Activated CD4-positive, alpha-beta T cell treated with anti-CD3 and anti-CD28 coated beads for 4 hours (primary cell): ENCODE measurements around the gene LPGAT1.
"Not testable (repeated sequence)": the region's sequence is repeated elsewhere in the genome, so short reads cannot be mapped to it uniquely, and the experiment has no call there.

Experiments used
- DNase-seq, 2 donors: peaks; one replicate each; pipeline ENCODE4 v3.0.0-alpha.2; 2020

The LPGAT1 gene

DNA sequence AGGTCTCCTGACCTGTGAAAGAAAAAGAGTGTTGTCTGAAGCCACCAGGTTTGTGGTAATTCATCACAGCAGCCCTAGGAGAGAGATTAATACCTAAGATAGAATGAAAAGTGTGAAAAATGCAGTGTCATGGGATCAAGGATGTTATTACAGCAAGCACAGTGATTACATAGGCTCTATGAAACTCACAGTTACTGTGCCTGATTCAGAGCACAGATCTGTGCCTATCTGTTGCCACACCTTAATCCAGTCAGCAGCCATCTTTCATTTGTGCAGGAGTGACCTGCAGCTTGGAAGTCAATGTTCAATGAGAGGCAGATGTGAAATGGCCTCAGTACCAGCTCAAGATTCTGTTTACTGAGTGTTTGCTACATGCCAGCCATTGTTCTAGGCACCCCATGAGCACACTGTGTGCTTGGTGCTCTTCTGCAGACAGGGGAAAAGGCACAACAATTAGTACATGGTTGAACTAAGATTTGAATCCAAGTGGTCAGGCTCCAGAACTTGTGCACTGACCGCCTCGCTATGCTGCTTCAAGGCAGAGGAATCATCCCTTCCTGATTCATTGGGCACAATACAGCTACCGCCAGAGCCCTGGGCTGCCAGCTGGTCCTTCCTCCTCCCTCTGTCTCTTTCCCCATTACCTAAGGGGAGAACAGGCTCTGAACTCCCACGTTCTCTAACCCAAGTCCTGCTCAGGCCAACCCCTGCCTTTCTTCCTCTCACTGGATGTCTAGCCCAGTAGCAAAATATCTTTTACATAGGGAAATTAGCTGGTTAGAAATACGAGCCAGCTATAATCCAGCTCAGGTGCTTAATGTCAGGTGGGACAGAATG, 98.9 kb downstream of the LPGAT1 start:
- DNase-seq, result no peak

DNA sequence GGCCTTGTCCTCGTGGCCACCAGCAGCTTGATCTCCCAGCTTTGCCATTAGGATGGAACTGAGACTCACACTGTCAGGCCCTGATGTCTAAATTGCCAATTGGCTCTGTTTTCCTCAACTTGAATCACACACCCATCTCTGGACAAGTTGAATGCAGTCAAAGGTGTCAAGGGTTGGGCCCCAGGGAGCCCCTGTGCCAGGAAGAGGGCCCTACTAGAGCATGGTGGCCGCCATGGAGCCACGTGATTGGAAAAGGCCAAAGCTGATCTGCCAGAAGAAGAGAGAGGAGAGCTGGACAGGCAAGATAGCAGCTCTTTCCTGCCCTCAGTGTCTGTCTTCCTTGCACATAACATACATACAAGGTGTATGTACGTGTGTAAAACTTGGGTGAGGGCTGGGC, 100.2 kb downstream of the LPGAT1 start:
- no peak for DNase-seq

DNA sequence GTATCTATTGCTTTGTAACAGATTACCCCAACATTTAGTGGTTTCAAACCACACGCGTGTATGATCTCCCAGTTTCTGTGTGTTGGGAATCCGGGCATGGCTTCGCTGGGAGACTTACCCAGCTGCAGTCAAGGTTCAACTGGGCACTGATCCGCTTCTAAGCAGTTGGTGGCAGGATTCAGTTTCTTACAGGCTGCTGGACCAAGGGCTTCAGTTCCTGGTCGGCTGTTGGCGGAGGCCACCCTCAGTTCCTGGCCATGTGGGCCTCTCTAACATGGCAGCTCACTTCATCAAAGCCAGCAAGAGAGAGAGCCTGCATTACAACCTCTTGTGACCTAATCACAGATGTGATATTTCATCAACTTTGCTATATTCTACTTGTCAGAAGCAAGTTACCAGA, 101.3 kb downstream of the LPGAT1 start:
- DNase-seq, result no peak

DNA sequence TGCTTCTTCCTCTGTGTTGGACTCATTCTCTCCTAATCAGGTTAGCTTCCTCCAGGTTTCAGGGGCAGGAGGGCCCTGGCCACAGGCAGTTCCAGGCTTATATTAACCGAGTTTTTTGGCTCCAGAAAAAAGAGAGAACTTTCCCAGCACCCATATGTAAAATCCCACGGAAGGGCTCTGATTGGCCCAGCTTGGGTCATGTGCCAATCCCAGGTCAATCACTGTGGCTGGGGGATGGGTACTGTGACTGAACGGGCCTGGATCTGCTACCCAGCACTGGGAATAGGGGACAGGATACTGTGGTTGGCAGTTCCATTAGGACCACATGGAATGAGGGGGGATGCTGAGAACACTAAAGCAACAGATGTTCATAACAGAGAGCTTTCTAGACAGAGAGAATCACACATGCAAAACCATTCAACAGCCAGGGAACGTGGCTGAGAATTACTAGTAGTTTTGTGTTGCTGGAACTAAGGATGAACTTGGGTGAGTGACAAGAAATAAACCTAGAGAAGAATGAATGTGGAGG, 104.0 kb downstream of the LPGAT1 start:
- DNase-seq, result no peak

DNA sequence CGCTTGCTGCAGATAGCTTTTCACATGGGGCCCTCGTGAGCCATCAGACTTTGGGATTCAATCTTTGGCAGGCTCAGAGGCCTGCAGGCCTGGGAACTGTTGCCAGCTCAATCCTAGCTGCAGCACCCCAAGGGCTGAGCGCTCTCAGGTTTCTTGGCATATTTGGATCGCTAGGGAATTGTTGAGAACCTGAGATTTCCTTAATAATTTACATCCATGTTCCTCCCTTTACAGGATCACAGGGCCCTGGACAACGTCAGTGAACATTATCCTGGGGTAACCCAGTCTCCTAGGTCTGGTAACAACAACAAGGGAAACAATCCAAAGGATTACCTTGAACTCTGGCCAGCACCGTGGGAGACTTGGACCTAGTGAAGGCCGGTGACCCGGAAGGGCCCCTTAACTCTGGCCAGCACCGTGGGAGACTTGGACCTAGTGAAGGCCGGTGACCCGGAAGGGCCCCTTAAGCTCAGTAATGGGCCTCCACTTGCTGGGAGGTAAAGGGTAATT, 105.8 kb downstream of the LPGAT1 start:
- no peak for DNase-seq

DNA sequence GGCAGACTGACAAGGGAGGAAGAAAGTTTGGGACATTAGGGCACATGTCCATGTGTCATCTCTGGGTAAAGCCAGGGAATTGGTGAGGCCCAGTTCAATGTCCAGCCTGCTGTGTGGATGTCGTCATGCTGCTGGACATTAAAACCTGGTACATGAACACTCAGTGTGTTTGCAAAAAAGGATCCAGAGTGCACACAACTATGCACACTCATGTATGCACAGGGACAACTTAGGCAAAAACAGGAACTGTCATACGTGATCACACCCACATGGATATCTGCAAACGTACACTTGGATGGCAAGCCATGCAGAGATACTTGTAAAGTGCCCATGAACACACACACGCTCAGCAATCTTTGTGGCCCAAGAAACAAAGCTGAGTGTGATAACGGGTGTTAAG, 107.3 kb downstream of the LPGAT1 start:
- no peak for DNase-seq

DNA sequence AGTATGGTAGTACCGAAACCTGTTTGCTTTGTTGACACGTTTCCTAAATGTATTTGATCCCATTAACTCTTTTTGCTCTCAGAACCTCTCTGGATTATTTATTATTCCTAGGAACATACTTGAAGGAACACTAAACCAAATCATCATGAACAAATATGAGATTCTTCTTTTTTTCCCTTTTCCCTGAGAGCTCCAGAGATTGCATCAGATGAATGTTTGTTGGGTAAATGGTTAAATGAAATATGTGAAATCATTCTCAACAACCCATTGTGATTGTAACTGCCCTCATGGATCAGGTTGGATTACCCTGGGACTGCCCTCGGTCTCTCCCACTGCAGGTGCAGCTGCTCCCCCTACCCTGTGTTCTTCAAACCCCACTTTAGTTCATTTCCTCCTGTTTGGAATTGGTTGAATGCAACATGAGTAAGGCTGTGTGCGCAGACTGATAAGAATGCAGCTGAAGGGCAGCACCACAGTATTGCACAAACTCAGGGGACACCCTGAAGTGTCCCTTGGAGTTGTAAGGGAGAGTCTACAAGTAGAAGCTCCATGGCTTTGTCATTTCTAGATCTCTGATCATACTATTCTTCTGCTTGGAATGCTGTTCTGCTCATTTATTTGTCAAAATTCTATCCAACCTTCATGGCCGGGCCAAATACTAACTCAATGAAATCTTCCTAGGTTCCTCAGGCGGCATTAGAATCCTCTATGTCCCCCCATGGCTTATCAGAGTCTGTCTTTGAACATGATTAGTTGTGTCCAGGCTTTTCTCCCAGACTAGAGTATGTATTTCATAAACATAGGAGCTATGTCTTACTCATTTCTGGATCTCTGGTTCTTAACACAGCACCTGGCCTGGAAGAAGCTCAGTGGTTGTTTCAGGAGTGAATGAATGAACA, 108.0 kb downstream of the LPGAT1 start:
- no peak for DNase-seq

DNA sequence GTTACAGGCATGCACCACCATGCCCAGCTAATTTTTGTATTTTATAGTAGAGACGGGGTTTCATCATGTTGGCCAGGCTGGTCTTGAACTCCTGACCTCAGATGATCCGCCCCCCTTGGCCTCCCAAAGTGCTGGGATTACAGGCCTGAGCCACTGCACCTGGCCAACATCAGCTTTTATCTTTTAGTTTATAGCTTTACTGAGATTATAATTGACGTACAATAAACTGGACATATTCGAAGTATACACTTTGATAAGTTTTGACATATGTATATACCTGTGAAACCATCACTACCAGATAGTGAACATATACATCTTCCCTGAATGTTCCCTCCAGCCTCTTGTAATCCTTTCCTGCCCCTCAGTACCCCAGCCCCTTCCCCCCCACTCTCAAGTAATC, 114.0 kb downstream of the LPGAT1 start:
- DNase-seq, result not testable (repeated sequence)

DNA sequence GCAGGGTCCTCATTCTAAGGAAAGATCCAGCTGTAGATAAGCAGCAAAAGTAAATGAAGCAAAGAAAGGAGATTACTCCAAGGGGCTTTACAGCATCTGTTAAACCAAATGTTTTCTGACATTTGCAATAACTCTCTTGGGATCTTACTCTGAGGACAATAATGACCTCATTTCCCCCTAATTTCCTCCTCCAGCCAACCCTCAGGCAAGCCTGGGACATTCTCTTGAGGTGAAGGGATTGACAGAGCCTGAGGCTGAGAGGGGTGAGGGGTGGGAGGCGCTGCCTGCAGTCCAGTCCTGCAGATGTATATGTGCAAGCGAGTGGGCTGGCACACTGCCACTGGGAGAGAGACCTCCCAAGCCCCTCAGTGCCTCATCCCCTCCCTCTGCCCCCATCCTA, 114.6 kb downstream of the LPGAT1 start:
- DNase-seq, result no peak

DNA sequence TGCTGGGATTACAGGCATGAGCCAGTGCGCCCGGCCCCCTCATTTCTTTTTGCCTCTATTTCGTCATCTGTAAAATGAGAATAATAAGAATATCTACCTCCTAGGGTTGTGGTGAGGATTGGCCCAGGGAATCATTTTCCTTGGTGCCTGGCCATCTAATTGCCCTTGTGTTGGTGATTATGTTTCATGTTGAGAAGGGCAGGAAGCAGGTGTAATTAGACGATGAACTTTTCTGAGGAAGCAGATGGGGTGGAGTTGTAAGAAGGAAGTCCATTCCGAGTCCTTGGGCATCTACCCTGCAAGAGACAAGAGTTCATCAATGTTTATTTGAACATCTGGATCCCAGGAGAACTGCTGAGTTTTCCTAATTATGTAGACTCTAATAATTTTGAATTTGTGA, 116.4 kb downstream of the LPGAT1 start:
- DNase-seq, result no peak

DNA sequence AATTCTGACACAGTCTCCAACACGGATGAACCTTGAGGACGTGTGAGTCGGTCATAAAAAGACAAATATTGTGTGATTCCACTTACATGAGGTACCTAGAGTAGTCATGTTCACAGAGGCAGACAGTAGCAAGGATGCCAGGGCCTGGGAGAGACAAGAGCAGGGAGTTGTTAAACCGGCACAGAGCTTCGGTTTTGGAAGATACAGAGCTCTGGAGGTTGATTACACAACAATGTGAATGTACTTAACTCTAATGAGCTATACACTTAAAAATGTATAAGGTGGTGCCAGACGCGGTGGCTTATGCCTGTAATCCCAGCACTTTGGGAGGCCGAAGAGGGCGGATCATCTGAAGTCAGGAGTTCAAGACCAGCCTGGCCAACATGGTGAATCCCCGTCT, 117.3 kb downstream of the LPGAT1 start:
- no peak for DNase-seq

DNA sequence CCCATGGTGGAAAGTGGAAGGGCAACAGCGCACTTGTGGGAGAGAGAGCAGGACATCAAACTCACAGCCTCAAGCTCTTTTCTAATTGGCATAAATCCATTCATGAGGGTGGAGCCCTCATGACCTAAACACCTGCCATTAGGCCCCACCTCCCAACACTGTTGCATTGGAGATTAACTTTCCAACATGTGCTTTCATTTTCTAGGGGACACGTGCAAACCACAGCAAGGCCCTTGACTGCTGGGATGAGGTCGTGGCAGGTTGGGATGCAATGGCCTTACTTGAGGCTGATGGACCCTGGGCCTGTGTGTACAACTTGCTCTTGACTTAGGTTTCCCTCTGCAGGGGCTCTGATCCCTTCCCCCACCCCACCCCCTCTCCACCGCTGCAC, 119.3 kb downstream of the LPGAT1 start:
- no peak for DNase-seq

DNA sequence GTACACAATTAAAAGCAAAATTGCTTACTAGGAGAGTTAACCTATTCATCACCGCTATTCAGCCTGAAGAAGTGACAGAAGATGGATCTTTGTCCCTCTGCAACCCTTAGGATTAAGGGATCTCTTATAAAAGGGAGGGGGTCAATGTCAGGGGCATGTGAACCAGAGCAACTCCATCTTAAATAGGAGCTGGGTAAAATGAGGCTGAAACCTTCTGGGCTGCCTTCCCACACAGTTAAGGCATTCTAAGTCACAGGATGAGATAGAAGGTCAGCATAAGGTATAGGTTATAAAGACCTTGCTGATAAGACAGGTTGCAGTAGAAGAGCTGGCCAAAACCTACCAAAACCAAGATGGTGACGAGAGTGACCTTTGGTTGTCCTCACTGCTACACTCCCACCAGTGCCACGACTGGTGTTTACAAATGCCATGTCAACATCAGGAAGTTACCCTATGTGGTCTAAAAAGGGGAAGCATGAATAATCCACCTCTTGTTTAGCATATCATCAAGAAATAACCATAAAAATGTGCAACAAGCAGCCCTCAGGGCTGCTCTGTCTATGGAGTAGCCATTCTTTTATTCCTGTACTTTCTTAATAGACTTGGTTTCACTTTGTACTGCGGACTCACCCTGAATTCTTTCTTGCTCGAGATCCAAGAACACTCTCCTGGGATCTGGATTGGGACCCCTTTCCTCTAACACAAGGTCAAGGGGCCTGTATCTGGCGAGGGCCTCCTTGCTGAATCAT, 119.8 kb downstream of the LPGAT1 start:
- DNase-seq, result no peak

DNA sequence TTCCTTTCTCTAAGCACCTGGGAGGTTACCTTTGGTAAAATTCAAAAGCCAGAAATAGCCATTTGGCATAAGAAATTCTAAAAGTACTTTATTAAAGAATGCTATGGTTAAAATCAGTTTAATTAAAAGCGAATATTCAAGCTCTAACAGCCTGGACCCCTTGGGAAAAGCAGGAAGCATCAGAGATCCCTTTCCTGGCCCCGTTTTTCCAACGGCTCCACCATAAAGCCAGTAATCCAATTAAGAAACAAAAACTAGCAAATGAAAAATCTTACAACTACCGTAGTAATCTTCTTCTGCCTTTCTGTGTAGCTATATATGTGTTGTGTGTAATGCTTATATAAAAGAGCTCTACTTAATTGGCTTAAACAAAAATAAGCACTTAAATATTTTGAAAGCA, 121.6 kb downstream of the LPGAT1 start:
- DNase-seq, result no peak

DNA sequence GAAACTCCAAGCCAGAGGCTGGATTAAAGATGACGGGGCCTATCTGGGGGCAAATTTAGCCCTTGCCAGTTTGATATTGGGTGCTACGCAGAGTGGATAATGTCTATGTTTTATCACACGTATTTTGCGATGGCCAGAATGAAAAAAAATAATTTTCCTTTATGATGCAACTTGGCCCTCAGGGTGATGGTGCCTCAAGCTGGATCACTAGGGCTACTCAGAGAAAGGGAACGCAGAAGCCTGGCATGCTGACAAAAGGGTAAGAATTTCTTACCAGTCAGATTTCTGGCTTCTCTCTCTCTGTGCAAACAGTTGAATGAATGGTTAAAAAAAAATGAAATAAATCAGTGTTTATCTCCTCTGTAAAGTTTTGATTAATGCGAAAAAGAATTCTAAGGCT, 122.6 kb downstream of the LPGAT1 start:
- DNase-seq, result no peak

DNA sequence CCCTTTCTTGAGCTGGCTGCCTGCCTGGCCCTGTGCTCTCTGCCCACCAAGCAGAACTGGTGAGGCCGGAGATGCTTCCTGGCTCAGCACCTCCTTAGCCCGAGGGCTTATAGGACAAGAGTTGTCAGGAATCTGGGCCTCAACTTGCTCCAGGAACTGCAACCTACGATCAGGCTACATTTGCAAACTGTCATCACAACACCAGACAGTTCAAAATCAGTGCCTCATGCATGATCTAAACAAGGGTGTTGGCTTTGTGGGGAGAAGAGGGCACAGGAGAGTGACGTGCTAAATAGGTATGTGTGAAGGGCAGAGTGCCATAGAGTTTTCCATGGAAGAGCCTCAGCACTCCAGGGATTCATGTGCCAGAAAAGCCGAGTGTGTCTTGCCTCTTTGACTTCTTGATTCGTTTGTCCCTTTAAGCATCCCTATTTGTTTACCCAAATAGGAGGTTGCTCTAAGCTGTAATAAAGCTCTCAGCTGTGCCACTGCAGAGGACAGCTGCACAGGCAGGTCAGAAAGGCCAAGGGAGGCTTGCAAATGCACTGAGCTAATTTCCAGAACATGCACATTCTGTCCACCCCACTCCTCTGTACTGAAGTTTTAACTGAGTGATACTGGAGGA, 125.0 kb downstream of the LPGAT1 start:
- DNase-seq, result no peak

DNA sequence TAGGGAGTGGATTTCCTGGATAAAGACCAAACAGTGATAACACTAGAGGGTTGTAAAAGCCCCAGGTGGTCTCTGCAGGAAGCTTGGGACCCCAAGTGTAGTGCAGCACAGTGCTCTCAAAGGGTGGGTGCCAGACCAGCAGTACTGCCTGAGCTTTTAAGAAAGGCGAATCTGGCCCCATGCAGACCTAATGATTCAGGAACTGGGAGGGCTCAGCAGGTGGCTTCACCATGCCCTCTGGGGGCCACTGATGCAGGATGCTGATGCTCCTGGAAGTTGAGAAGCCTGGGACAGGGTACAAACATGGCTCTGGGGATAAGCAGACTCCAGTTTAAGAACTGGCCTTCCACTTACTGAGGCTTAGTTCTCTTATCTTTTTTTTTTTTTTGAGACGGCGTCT, 126.0 kb downstream of the LPGAT1 start:
- no peak for DNase-seq

DNA sequence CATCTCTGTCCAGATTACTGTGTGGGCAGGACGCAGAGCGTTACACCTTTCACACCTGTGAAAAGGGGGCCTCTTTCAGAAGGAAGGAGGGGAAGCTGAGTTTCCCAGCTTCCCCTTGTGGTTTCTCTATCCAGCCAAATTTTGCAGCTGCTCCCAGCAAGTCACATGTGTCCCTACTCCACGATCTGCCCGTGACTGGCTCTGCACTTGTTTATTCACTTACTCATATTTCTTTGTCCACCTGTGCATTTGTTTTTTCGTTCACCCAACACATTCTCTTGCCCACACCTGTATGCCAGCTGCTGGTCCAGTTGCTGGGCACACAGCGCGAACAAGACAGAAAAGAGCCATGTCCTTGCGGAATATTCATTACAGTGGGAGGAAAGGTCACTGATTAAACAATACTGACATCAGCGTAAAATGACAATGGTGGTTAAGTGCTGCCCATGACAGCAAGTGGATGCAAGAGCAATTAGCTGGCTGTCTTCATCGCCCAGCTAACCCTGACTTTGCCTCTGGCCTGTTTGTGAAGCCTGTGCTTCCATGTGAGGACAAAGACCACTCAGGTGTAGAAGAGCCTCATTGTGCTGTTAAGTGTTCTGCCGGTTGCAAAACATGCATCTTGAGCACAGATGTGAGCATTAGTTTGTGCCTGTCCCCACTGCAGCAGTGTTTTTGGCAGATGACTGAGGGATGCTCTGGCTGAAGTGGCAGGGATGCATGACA, 126.6 kb downstream of the LPGAT1 start:
- DNase-seq, result no peak

DNA sequence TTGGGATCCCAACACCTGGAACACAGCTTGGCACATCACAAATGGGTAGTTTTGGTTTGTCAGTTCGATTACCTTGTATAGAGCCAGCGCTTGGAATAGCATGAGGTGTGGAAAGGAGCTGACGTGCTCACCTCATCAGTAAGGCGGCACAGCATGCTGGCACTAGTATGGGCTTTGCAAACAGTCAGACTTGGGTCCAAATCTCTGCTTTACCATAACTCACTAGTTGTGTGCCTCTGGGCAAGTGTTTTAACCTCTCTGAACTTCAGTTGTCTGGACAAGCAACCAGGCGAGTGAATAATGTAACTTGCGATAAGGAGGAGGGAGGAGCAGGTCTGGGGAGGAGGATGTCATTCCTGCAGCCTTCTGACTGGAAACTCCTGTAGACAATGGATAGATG, 128.8 kb downstream of the LPGAT1 start:
- DNase-seq, result no peak

DNA sequence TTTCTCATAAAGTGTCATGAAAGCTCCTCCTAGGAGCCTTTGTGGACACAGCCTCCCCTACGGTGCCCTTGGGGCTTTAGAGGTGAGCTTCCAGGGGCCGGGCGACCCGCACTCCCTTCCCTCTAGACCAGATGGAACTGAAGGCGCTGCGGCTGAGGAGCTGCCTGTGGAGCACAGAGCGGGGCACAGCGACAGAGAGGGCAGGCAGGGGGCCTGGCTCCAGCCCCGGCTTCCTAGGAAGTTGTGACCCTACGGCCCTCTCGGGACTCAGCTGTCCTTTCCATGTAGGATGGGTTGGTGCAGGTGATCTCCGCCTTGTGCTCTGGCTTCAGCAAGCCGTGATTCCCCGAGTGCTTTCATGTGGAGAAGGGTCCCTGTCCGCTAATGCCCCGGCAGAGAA, 131.5 kb downstream of the LPGAT1 start:
- no peak for DNase-seq

DNA sequence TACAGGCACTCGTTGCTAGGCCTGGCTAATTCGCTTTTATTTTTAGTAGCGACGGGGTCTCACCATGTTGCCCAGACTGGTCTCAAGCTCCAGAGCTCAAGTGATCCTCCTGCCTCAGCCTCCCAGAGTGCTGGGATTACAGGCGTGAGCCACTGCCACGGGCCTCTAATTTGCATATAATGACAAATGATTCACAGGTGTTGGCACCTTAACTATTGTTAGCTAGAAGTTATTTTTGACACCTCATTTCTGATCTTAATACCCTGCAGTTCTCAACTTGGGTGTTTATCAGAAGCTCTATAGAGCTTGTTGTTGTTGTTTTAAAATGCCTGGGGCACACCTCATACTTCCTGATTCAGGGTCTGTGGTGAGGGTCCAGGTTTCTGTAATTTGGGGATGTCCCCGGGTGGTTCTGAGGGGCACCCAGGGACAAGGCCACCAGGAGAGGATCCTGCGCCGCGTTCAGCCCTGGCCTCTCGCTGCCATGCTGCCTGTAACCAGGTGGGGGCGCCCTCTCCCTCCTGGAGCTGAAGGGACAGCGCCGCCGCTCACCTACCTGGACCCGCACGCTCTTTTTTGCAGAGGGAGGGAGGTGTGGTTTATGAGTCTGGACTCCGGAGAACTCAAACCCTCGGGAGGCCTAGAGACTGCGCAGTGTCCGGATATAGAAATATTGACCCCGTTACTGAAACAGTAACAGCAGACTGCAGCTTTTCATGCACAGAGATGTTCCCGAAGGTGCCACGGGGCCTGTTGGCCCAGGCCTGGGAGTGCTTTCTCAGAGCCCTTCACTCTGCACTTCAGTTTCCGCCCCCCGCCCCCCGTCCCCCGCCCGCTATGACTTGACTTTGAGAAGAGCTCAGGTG, 132.2 kb downstream of the LPGAT1 start:
- DNase-seq, result peak; percentile 69 to 71
